Ramos (cell line): ENCODE measurements around the gene TDRD1.

Experiments used
- in situ Hi-C: fragments of 300-500 bp; cut with MboI; formaldehyde crosslinking; loops from one replicate; pipeline ENCODE4 v1.14.3; 2022; ENCODE audit warnings: low sequenced_read_pairs; ENCODE audit not compliant: unreplicated experiment

TDRD1 gene

GRCh38 chr10:114258274-114258840, 79.2 kb downstream of the TDRD1 start:
- in situ Hi-C loops: no loop called here

GRCh38 chr10:114259824-114260223, 80.7 kb downstream of the TDRD1 start:
- in situ Hi-C loops: no loop called here

- in situ Hi-C loops: no loop called here
Measured at GRCh38 chr10:114260366-114260765, 81.2 kb downstream of the TDRD1 start.

- in situ Hi-C loops: no loop called here
Measured at GRCh38 chr10:114261076-114261475, 81.9 kb downstream of the TDRD1 start.

- in situ Hi-C loops: no loop called here
Measured at GRCh38 chr10:114262496-114262895, 83.3 kb downstream of the TDRD1 start.

GRCh38 chr10:114265392-114266053, 86.4 kb downstream of the TDRD1 start:
- in situ Hi-C loops: no loop called here

- in situ Hi-C loops: no loop called here
Measured at GRCh38 chr10:114266521-114266920, 87.4 kb downstream of the TDRD1 start.

- in situ Hi-C loops: no loop called here
Measured at GRCh38 chr10:114271075-114271778, 92.1 kb downstream of the TDRD1 start.

- in situ Hi-C loops: no loop called here
Measured at GRCh38 chr10:114271779-114272167, 92.6 kb downstream of the TDRD1 start.

- in situ Hi-C loops: no loop called here
Measured at GRCh38 chr10:114272696-114273095, 93.5 kb downstream of the TDRD1 start.

- in situ Hi-C loops: no loop called here
Measured at GRCh38 chr10:114273910-114274309, 94.8 kb downstream of the TDRD1 start.

GRCh38 chr10:114274616-114275453, 95.7 kb downstream of the TDRD1 start:
- in situ Hi-C loops: no loop called here

GRCh38 chr10:114276066-114276465, 96.9 kb downstream of the TDRD1 start:
- in situ Hi-C loops: no loop called here

GRCh38 chr10:114276671-114277070, 97.5 kb downstream of the TDRD1 start:
- in situ Hi-C loops: no loop called here

- in situ Hi-C loops: no loop called here
Measured at GRCh38 chr10:114278140-114278883, 99.2 kb downstream of the TDRD1 start.

- in situ Hi-C loops: no loop called here
Measured at GRCh38 chr10:114278884-114279191, 99.7 kb downstream of the TDRD1 start.

- in situ Hi-C loops: no loop called here
Measured at GRCh38 chr10:114279289-114279688, 100.1 kb downstream of the TDRD1 start.

GRCh38 chr10:114279901-114280644, 100.9 kb downstream of the TDRD1 start:
- in situ Hi-C loops: no loop called here

GRCh38 chr10:114281006-114281405, 101.9 kb downstream of the TDRD1 start:
- in situ Hi-C loops: no loop called here

- in situ Hi-C loops: no loop called here
Measured at GRCh38 chr10:114281461-114281860, 102.3 kb downstream of the TDRD1 start.
